ENCODE results near the gene STPG1.

Gene STPG1

DNA sequence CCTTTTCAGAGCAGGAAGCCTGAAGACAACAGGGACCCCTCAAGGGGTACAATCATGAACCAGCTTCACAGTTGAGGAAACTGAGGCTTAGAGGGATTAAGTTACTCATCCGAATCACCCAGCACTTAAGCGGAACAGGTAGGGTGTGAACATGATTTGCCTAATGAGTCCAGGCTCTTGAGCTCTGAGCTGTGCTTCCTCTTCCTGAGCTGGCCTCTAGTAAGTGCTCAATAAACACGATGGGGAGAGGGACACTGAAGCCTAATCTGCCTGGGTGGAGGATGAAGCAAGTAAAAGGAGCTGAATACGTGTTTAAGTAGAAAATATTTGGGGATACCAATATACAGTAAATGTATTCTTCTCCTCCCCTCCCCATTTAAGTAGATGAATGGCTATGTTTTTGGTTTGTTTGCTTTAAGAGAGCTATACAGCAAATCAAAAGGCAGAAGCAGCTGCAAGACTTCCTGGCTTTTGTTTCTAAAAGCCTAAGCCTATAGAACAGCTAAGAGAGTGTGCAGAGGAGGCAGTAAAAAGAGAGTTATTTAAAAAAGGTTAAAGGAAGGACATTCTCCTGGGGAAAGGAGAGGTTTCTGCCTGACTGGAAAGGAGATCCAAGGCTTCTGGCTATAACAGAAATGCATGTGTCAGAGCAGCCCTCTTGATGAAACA, 20.5 kb downstream of the STPG1 start:
- DNase-seq (ENCODE audit: low read depth in 2 of 2), result no peak

DNA sequence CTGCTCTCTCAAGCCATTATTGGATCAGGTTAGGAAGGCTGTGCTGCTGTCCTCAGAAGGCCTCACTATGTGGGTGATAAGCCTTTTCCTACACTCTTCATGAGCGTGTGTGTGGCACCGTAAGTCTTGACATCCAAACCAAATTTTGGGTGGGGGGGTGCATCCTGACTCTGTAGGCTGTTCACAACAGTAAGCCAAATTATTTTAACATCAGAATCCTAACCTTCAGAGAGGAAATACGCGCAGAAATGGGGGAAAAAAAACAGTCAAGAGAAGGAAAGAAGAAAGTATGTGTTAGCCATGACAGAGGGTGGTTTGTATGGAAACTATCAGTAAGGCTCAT, 21.0 kb downstream of the STPG1 start:
- no peak for DNase-seq (ENCODE audit: low read depth in 2 of 2)

DNA sequence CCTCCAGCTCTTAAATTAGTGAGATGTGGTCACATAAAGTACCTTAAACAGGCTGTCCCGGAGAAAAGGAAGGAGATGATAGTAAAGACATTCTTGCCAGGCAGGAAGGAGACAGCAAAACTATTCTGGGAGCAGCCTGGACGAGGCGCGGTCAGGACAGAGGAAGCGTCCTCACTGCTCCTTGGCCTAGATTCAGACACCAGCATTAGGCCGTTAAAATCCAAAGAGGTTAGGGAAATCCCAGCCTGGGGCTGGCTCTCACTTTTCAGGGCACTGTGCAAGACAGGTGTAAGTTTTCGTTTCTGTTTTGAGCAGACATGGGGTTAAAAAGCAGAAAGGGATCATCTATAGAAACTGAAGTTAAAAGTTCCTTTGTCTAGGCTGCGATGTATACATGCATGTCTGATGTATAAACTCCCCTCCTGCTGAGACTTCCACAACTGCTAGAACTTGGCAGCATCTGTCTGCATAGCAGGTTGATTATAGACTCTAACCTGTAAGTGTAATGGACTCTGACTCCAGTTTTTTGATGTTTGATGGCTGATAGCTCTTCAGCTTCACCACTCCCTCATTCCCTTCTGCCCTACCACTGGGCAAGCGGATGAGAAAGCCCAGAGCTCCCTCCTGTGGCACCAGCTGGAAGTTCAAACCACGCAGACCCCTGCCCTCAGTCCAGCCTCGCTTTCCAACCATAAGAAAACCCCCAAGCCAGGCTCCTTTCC, 21.5 kb downstream of the STPG1 start:
- peak in 1 of 2 donors; percentile 35 for DNase-seq (ENCODE audit: low read depth in 2 of 2)

DNA sequence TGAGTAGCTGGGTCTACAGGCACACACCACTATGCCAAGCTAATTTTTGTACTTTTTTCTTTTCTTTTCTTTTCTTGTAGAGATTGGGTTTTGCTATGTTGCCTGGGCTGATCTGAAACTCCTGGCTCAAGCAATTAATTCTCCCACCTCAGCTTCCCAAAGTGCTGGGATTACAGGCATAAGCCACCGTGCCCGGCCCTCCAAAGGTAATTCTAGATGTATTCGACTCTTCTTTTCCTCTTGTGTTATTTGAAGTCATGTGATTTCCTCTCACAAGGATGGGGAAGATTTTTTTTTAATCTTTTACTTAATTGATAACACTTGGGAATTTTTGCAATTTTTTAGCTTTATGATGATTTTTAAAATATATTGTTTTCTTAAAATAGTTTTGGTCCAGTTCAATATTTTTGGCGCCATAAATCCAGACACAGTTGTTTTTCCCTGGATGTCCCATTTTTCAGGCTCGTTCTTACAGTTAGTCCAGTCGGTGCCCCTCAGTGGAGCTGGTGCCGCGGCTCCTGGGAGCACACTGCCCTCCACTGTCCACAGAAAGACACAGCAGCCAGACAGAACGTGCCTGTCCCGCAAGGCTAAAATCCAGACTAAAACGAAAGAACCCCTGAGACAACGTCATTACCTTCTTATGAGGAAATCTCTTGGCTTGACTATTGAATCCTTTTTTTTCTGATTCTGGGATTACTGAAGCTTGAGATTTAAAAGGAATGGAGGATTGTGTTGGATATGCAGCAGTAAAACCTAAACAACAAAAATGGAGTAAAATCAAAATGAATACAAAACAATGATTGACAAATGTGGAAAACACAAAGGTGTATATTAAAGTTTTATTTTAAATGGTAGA, 22.4 kb downstream of the STPG1 start:
- DNase-seq (ENCODE audit: low read depth in 2 of 2), result peak; percentile 55 to 59

DNA sequence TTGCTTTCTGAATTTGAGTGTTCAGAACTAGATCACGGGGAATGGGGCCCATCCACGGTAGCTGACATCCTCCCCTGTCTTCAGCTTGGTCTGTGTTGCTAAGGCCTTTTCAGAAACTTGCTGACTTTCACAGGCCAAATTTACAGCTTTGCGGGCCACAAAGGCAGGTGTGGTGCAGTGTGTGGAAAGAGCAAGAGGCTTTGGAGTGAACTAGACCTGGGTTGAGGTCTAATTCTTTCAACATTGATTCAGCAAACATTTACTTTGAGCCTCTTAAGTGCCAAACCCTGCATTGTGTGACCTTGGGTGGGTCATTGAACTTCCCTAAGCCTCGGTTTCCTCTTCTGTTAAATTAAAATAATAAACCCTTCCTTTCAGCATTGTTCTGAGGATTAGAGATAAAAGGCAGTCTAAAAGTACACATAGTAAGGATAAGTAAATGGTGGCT, 24.3 kb downstream of the STPG1 start:
- no peak for DNase-seq (ENCODE audit: low read depth in 2 of 2)

DNA sequence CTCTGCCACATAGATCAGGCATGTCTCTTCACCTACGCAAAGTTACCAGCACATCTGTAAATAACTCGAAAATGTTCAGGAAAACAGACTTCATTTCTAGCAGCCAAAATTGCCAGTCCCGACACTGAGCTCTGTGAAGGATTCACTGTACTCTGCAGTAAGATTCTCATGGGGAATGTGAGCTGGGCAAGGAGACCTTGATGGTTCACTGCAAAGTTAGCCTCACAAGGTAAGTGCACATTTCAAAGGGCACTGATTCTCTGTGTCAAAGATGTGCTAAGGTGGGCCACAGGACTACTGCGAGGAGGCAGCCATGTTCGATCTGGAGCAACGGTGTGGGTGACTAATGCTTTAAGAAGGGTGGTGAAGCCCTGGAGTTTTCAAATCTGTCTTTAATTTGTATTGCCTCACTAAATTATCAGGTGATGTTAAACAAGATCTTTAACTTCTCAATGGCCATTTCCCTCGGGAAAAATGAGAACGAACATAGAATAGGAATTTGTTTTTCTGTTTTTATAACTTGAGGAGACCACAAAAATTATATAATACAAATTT, 25.2 kb downstream of the STPG1 start:
- no peak for DNase-seq (ENCODE audit: low read depth in 2 of 2)

DNA sequence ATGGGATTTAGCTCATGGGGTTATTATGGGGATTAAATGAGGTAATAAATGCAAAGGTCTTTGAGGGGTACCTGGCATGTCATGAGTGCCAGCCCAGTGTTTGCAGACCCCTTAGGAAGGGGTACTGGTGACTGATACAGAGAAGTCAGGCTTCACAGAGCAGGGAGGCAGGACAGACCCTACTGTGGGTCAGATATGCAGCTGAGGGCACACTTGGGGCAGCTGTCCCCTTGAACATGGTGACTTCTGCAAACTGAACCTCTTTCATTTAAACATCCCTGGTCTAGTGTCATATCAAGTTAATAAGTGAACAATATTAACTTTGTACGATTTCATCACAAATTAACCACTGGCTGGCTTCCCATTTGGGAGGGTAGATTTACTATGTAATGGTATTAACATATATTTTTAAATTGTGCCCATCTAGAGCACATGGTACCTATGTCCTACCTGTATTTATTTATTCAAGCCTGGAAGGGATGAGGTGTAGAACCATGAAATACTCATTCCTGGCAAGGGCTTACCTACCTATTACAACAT, 25.9 kb downstream of the STPG1 start:
- no peak for DNase-seq (ENCODE audit: low read depth in 2 of 2)

DNA sequence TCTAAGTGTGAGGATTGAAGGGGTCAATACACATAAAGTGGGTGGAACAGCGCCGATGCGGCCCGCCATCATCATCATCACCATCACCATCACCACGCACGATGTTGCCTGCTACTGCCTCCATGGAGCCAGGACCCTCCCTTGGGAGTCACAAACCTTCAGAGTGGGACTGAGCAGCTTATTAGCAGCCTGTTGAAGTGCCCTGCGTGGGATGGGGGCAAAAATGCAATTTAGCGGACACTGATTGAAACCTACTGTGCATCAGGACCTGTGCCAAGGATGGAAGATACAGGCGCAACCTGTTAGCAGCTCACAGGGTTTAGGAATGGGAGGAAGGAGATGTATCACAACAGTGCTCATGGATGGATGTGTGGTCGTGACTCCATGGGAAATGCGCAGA, 26.7 kb downstream of the STPG1 start:
- no peak for DNase-seq (ENCODE audit: low read depth in 2 of 2)

DNA sequence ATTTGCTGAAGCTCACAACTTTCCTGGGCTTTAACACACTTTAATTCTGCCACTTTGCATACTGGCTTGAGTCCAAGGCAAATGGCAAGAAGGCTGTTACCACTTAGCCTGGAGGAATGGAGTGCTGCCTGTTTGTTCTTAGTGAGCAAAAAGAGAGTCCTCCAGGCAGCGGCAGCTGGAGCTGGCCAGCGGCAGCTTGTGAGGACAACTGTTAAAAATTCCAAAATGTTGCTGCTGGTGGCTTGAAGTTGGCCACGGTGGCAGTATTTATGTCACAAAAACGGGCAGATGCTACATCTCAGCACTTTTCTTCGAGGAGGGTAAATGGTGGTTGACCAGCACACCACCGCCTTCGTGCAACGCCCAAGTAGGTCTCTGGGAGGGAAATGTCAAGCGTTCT, 27.3 kb downstream of the STPG1 start:
- no peak for DNase-seq (ENCODE audit: low read depth in 2 of 2)

DNA sequence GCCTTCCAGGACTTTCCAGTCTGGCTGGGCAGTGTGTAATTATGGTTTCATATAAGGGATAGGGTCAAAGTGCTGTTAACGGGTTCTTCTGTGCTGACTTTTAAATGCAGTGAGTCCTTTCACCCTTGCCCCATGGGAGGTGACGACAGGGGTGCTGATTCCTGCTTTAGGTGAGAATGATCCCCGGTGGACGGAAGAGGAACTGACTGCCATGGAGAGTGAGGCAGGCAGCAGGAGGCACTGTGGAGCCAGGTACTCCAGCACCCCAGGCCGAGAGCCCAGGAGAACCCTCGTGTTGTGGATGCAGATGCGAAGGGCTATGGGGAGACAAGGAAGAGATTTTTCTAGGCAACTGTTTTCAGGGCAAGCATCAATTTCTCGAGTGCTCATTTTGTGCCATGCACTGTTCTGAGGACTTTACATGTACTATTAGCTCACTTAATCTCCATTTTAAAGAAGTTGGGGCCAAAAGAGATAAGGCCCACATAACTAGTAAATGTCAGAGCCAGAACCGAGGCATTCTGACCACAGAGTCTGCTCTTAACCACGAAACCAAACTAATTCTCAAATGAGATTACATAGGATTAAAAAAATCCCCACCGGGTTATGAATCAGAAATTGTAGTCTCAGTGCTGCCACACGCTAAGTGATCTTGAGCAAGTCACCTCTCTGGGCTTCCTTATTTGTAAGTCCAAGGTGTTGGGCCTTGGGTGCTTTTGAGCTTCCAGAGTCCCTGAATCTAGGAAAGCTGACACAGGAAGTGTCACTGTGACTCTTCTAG, 28.2 kb downstream of the STPG1 start:
- no peak for DNase-seq (ENCODE audit: low read depth in 2 of 2)

DNA sequence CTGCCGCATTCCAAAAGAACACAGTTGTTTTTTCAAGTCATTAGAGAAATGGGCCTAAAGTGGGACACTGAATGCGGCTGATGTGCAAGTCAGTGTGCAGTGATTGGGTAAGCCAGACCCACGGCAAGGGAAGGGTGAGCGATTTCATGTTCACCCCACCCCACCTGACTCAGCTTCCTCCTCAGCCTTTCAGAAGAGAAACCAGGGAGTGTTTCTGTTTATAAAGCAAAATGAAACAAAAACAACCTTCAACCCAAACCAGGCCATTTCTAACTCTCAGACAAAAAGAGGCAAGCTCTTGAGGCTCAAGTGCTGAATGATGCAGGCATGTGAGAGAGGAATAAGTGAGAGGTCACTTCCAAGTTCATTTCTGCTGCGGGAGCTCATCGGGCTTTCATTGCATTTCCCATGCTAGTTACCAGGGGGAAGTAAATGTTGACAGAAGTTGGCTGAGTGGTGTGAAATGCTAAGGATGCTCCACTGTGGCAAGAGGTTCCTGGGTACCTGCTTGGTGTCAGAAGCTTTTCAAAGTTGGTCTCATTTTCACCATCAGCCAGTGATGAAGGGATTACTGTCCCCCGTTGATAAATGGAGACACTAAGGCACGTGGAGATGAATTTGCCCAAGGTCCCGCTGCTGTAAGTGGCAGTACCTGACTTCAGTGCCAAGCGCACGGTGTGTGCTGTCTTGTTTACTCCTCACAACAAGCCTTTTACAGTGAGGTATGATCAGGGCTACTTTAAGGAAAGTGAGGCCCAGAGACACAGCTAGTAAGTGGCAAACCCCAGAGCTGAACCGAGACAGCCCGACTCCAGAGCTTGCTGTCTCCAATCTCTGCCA, 29.1 kb downstream of the STPG1 start:
- DNase-seq (ENCODE audit: low read depth in 2 of 2), result peak in 1 of 2 donors; percentile 30

DNA sequence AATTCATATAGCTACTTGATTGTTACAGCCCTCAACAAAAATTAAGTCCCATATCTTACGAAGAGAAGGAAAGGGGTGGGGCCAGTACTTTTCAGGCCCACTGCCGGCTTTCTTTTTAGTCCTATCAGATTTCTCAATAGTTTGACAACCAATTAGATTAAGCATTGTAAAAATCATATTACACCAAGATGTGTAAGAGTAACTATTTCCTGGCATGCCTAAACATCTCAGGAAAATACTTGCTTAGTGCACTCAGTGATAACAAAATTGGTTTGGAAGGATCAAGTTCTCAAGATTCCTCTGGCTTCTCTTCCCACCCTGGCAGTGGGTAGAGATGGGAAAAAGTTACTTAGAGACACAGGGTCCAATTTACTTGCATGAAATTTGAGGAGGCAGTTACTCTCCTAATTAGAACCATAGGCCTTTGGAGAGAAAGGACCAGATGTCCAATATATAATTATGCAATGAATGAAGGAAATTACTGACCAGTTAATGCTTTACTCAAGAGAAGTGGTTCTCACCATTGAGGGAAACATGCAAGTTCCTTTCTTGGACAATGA, 30.1 kb downstream of the STPG1 start:
- DNase-seq (ENCODE audit: low read depth in 2 of 2), result no peak

DNA sequence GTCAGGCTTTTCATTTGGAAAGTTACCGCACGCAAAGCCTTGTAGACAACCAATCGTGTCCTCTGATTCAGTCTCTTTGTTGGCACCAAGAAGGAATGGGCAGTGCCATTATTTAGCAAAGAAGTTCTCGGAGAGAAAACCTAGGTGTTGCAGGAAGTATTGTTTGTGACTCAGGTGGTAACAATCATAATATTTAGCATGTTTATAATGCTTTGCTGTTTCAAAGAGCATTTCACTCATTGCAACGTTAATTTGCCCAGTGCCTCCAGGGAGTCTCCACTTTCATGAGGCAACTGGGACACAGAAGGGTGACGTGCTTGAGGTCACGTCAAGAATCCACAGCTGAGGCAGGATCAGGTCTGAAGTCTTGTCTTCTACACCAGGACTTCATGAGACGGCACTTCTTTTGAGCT, 31.4 kb downstream of the STPG1 start:
- no peak for DNase-seq (ENCODE audit: low read depth in 2 of 2)

DNA sequence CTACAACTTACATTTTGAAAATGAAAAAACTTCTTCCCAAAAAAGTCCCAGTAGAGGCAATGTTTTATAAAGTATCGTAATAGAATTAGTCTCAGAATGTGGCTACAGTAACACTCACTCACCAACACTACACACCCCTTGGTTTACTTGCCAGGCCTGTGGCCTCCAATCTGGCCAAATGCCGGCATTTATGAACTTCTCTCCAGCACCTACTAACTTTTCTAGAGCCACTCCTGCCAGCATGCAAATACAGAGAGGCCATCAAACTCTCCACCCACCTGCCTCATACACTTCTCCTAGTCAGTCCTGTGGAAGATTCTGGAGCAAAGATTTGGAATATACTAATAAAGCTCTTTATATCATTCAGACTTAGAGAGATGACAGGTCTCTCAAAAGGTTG, 32.3 kb downstream of the STPG1 start:
- no peak for DNase-seq (ENCODE audit: low read depth in 2 of 2)

DNA sequence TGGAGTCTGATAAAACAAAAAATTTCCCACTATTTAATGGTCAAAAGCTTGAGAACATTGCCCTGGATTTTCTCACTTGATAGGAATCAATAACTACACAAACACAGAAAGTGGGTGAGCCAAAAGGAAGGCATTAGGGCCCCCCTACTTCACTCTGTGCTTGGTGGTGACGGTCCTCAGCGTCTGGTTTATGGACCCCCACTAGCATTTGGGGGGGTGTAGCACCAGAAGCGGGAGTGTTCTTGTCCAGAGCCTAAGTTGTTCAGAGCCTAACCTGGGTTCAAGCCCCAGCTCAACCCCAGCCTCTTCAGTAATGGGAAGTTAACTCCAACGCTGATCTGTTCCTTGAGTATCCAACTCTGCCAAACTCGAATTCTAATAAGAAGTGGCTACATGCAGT, 33.1 kb downstream of the STPG1 start:
- DNase-seq (ENCODE audit: low read depth in 2 of 2), result no peak

DNA sequence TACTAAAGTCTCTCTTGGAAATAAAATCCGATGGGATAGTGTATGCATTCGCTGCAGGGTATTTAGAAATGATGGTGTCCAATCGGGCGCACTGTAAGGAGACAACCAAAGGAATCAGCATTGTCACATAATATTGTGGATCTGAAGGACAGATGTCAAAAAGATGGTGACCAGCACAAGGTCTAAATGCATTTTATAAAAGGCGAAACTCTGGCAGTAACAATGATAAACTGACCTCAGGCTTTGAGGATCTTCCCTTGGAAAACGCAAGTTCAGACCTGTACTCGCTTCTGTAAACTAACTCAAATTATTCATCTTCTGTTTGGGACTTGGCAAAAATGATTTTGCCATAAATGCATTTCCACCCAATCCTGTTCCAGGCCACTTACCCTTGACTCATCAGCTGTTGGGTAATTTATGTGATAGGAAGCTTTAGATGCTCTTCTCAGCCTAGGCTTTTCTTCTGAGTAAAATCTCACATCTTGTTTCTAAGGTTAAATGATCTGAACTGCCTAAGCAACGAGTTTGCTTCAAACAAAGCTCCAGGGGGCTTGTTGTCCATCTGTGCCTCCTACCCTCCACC, 33.8 kb downstream of the STPG1 start:
- no peak for DNase-seq (ENCODE audit: low read depth in 2 of 2)

DNA sequence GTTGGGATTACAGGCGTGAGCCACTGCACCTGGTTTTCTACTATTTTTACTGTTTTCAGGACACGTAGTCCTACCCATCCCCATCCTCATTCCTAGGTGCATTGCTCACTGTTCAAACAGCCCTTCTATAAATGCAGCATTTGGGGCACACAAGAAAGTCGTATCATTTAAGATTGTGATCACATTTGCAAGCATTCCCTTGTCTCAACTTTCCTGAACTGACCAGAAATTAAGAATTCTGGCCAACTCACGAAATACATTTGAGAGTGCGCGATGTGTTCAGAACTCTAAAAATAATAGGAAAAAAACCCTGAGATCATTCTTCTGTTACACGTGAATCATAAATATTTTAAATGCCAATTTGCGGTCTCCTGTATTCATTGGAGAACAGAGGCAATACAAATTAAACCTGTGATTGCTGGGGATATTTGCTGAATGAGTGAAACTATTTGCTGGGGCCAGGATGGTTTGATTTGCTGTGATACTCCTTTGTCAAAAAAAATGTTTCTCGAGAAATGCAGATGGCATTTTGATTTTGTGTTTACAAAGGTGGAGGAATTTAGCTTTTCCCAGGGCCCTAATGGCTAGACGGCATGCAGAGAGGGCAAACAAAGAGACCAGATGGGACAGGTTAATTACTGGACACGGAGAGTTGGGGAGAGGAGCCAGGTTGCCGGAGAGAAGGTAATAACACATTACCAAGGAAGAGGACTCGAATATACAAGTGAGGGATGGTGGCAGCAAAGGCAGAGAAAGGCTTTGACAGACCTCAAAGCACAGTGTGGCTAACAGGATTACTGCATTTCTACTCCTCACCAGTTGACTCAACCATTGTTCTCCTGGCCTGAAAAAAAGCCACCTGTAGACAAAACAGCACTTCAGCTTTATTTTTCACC, 38.4 kb downstream of the STPG1 start:
- DNase-seq (ENCODE audit: low read depth in 2 of 2), result no peak

DNA sequence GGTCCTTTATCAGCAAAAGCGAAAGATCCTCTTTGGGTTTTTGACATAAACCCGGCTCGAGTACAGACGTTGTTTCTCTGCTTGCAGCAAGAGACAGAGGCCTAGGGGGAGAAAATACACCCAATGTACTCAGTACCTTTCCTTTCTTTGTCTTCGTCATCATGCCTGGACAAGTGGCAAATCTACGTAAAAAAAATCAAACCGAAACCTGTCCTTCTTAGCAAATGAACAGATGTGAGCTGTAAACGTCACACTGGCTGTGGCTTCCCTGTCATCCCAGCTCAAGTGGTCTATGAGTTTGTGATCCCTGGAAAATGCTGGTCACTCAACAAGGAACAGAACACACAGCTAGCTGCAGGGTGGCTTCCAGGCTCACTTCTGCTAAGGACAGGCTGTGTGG, 39.9 kb downstream of the STPG1 start:
- no peak for DNase-seq (ENCODE audit: low read depth in 2 of 2)

DNA sequence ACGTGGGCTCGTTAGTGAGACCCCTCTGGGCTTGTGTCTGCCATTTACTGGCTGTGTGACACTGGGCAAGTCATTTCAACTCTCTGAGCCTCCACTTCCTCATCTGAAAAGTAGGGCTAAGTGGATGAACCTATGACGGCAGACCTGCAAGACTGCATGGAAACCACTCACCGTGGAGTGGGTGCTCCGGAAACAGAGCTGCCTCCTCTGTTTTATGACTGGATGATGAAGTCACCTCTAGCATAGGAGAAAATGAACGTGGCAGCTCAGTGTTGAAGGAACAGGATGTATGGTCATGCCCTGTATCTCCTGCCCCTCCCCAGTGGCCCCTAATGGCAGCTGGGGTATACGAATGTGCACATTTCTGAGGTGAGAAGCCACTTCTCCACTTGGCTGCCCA, 40.5 kb downstream of the STPG1 start:
- DNase-seq (ENCODE audit: low read depth in 2 of 2), result no peak
